ENCODE data around the gene BAG3. TPM values are rescaled to one million over a fixed set of nuclear protein-coding genes. Genes with fewer than 3 reads are reported as not detected.

The BAG3 gene
- total and polyA plus RNA-seq, 2 experiments from 2014 or later = 20.0 to 88.2 TPM

- no peaks in the 10 kb centered on the region for H3K9me2 ChIP-seq (ENCODE audit: insufficient read depth)
- H3K4me2 ChIP-seq (ENCODE audit: unreplicated experiment) = peak overlapping the region; percentile 22
- no peaks in the 10 kb centered on the region for H3K27me3 ChIP-seq (replicated peaks; ENCODE audit: insufficient read depth)
- peaks cover 25% of the 10 kb centered on the region for H3K36me3 ChIP-seq (ENCODE audit: low read depth)
- peaks cover 54% of the 10 kb centered on the region for H3F3A ChIP-seq (ENCODE audit: insufficient read depth)
- H2AFZ ChIP-seq = no peak overlapping the region
- in situ Hi-C loops (cut with MboI) = no loop called here
- TF ChIP-seq EZH2 (IDR thresholded peaks at IDR 0.05; ENCODE audit: insufficient read depth, poor library complexity, severe bottlenecking) (no peak), EZH2phosphoT487 (IDR thresholded peaks at IDR 0.05; ENCODE audit: insufficient read depth, low read depth) (no peak)
- H4K20me1 ChIP-seq (ENCODE audit: insufficient read depth) = no peaks in the 10 kb centered on the region
- no peaks in the 10 kb centered on the region for H3K9me3 ChIP-seq (ENCODE audit: low read depth)
- peak overlapping the region; percentile 71; the same call in 1 of the 2 replicates for H3K27ac ChIP-seq
- H3K9ac ChIP-seq = no peak overlapping the region; the same call in 1 of the 2 replicates
- peaks cover 31% of the 10 kb centered on the region for H3K79me2 ChIP-seq (ENCODE audit: insufficient read depth)
- peaks cover 50% of the 10 kb centered on the region for H3K4me1 ChIP-seq (ENCODE audit: insufficient read depth)
- H3K4me3 ChIP-seq = no peak overlapping the region
- no peak for DNase-seq
- WGBS, 2 experiments (ENCODE audit: low coverage in 1 of 2, low lambda C conversion rate in 2 of 2, missing lambda C conversion rate in 2 of 2) = 75 to 79% methylated on average over 6 to 7 of the region's 7 CpGs
Measured at GRCh38 chr10:119679480-119679829, 28.3 kb downstream of the BAG3 start.

GRCh38 chr10:119680050-119680449, 28.9 kb downstream of the BAG3 start:
- H2AFZ ChIP-seq = no peak overlapping the region
- H3K36me3 ChIP-seq (ENCODE audit: low read depth) = peaks cover 25% of the 10 kb centered on the region
- peak; percentile 89 for DNase-seq
- H3K79me2 ChIP-seq (ENCODE audit: insufficient read depth) = peaks cover 25% of the 10 kb centered on the region
- no peak overlapping the region for H3K4me3 ChIP-seq
- H3K4me2 ChIP-seq (ENCODE audit: unreplicated experiment) = peak overlapping the region; percentile 50
- no peak for TF ChIP-seq EZH2 (IDR thresholded peaks at IDR 0.05; ENCODE audit: insufficient read depth, poor library complexity, severe bottlenecking)
- TF ChIP-seq EZH2phosphoT487 (IDR thresholded peaks at IDR 0.05; ENCODE audit: insufficient read depth, low read depth) = no peak
- H4K20me1 ChIP-seq (ENCODE audit: insufficient read depth) = no peaks in the 10 kb centered on the region
- peaks cover 50% of the 10 kb centered on the region for H3K4me1 ChIP-seq (ENCODE audit: insufficient read depth)
- in situ Hi-C loops (cut with MboI) = loop anchor here (10.0 kb wide), 1 partner anchor 175 kb away; no protein-coding TSS in a partner anchor
- H3K9ac ChIP-seq = no peak overlapping the region
- no peaks in the 10 kb centered on the region for H3K27me3 ChIP-seq (replicated peaks; ENCODE audit: insufficient read depth)
- peaks cover 53% of the 10 kb centered on the region for H3F3A ChIP-seq (ENCODE audit: insufficient read depth)
- H3K27ac ChIP-seq = peak overlapping the region; percentile 71; the same call in 1 of the 2 replicates
- H3K9me3 ChIP-seq (ENCODE audit: low read depth) = no peaks in the 10 kb centered on the region
- H3K9me2 ChIP-seq (ENCODE audit: insufficient read depth) = no peaks in the 10 kb centered on the region
- 13 to 17% methylated on average over 4 of the region's 4 CpGs for WGBS, 2 experiments (ENCODE audit: low coverage in 1 of 2, low lambda C conversion rate in 2 of 2, missing lambda C conversion rate in 2 of 2)

GRCh38 chr10:119680650-119681081, 29.5 kb downstream of the BAG3 start:
- Histone ChIP-seq H3F3A (ENCODE audit: insufficient read depth) (peaks cover 53% of the 10 kb centered on the region), H4K20me1 (ENCODE audit: insufficient read depth) (no peaks in the 10 kb centered on the region), H3K27me3 (replicated peaks; ENCODE audit: insufficient read depth) (no peaks in the 10 kb centered on the region), H3K36me3 (ENCODE audit: low read depth) (peaks cover 25% of the 10 kb centered on the region), H3K79me2 (ENCODE audit: insufficient read depth) (peaks cover 22% of the 10 kb centered on the region), H3K27ac (peak overlapping the region; percentile 28; the same call in 1 of the 2 replicates), H3K9ac (no peak overlapping the region), H2AFZ (no peak overlapping the region), H3K9me2 (ENCODE audit: insufficient read depth) (no peaks in the 10 kb centered on the region), H3K4me2 (ENCODE audit: unreplicated experiment) (peak overlapping the region; percentile 50), H3K4me3 (no peak overlapping the region), H3K9me3 (ENCODE audit: low read depth) (no peaks in the 10 kb centered on the region), H3K4me1 (ENCODE audit: insufficient read depth) (peaks cover 50% of the 10 kb centered on the region)
- in situ Hi-C loops (cut with MboI) = loop anchor here (10.0 kb wide), 1 partner anchor 174 kb away; no protein-coding TSS in a partner anchor
- WGBS, 2 experiments (ENCODE audit: low coverage in 1 of 2, low lambda C conversion rate in 2 of 2, missing lambda C conversion rate in 2 of 2) = 39 to 40% methylated on average over 9 of the region's 9 CpGs
- TF ChIP-seq EZH2 (IDR thresholded peaks at IDR 0.05; ENCODE audit: insufficient read depth, poor library complexity, severe bottlenecking) (no peak), EZH2phosphoT487 (IDR thresholded peaks at IDR 0.05; ENCODE audit: insufficient read depth, low read depth) (no peak)
- DNase-seq = peak; percentile 39

- 16 to 20% methylated on average over 24 of the region's 24 CpGs for WGBS, 2 experiments (ENCODE audit: low coverage in 1 of 2, low lambda C conversion rate in 2 of 2, missing lambda C conversion rate in 2 of 2)
- peak overlapping the region; percentile 69 for H3K4me3 ChIP-seq
Measured at GRCh38 chr10:119686465-119687191, 35.4 kb downstream of the BAG3 start.

More at GRCh38 chr10:119686465-119687191, 35.4 kb downstream of the BAG3 start:
- Histone ChIP-seq H3K79me2 (ENCODE audit: insufficient read depth) (no peaks in the 10 kb centered on the region), H3K9me2 (ENCODE audit: insufficient read depth) (no peaks in the 10 kb centered on the region), H4K20me1 (ENCODE audit: insufficient read depth) (no peaks in the 10 kb centered on the region), H3K9me3 (ENCODE audit: low read depth) (no peaks in the 10 kb centered on the region), H3K27ac (peak overlapping the region; percentile 55), H3F3A (ENCODE audit: insufficient read depth) (peaks cover 21% of the 10 kb centered on the region), H3K36me3 (ENCODE audit: low read depth) (no peaks in the 10 kb centered on the region), H3K4me2 (ENCODE audit: unreplicated experiment) (peak overlapping the region; percentile 72), H2AFZ (peak overlapping the region; percentile 91), H3K9ac (peak overlapping the region; percentile 61), H3K4me1 (ENCODE audit: insufficient read depth) (peaks cover 20% of the 10 kb centered on the region), H3K27me3 (replicated peaks; ENCODE audit: insufficient read depth) (no peaks in the 10 kb centered on the region)
- in situ Hi-C loops (cut with MboI) = loop anchor here (10.0 kb wide), 1 partner anchor 168 kb away; no protein-coding TSS in a partner anchor
- no peak for TF ChIP-seq EZH2phosphoT487 (IDR thresholded peaks at IDR 0.05; ENCODE audit: insufficient read depth, low read depth)
- TF ChIP-seq EZH2 (IDR thresholded peaks at IDR 0.05; ENCODE audit: insufficient read depth, poor library complexity, severe bottlenecking) = no peak
- DNase-seq = peak; percentile 94
